RWPE2 (cell line): ENCODE results near the gene PTPRN2.
"Not testable (repeated sequence)": the region's sequence is repeated elsewhere in the genome, so short reads cannot be mapped to it uniquely, and the experiment has no call there.

Source experiments
- ATAC-seq: fragments of 200-7000 bp; cut with Tn5 transposase; 3 replicates; pipeline ENCODE4 v1.9.1; 2021; ENCODE audit warnings: low read depth
- DNase-seq: peaks from one replicate; pipeline ENCODE4 v3.0.0-alpha.2; 2020; ENCODE audit warnings: low spot score
- H3K27ac ChIP-seq: fragments of 450-650 bp; 2 replicates; pipeline ENCODE4 v1.5.1; 2017; ENCODE audit warnings: mild to moderate bottlenecking; ENCODE audit not compliant: poor library complexity, severe bottlenecking
- H3K27me3 ChIP-seq: fragments of 250-450 bp; sonication (Bioruptor Pico); 2 replicates; pipeline ENCODE4 v1.5.1; 2021; ENCODE audit warnings: mild to moderate bottlenecking, moderate library complexity; ENCODE audit not compliant: insufficient read depth, poor library complexity, severe bottlenecking
- H3K36me3 ChIP-seq: fragments of 250-450 bp; sonication (Bioruptor Pico); 2 replicates; pipeline ENCODE4 v1.5.1; 2020; ENCODE audit warnings: low read depth, mild to moderate bottlenecking, moderate library complexity
- H3K4me1 ChIP-seq: fragments of 250-450 bp; sonication (Bioruptor Pico); 2 replicates; pipeline ENCODE4 v1.5.1; 2021; ENCODE audit warnings: mild to moderate bottlenecking, moderate library complexity; ENCODE audit not compliant: insufficient read depth, poor library complexity, severe bottlenecking
- H3K4me3 ChIP-seq: fragments of 250-450 bp; sonication (Bioruptor Pico); 2 replicates; pipeline ENCODE4 v1.5.1; 2021; ENCODE audit warnings: mild to moderate bottlenecking, moderate library complexity; ENCODE audit not compliant: severe bottlenecking
- H3K9me3 ChIP-seq: fragments of 250-450 bp; sonication (Bioruptor Pico); 2 replicates; pipeline ENCODE4 v1.5.1; 2021; ENCODE audit warnings: mild to moderate bottlenecking, moderate library complexity; ENCODE audit not compliant: severe bottlenecking
- TF ChIP-seq, protein P1 (sequence below): fragments of 450-650 bp; IDR thresholded peaks from one replicate; pipeline ENCODE4 v1.5.1; 2017; ENCODE audit warnings: mild to moderate bottlenecking, moderate library complexity; ENCODE audit not compliant: poor library complexity, severe bottlenecking

The PTPRN2 gene

DNA sequence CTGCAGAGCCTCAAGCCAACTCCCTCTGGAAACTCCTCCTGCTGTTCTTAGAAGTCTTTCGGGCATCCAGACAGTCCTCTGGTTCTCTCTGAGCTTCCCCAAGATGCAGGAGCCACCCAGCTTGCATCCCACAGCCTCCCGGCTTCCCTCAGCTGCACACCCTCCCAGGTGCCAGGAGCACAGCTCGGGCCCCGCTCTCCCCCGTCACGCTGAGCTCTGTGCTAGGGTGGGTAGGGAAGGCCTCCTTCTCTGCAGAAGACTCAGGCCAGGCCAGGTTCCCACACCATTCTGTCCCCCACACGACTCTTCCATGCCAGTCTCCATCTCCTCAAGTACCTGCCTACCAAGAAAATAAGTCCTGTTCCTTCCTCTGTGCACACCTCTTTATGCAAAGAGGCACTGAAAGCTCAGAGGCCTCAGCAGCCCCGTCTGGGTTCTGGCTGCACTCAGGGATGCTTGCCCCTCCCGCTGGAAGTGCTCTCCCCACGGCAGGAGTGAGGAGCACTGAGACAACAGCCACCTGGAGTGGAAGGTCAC lies 537.1 kb downstream of the PTPRN2 start:
- no peaks in the 10 kb centered on the region for H3K36me3 ChIP-seq
- H3K9me3 ChIP-seq = no peaks in the 10 kb centered on the region
- H3K27me3 ChIP-seq = no peaks in the 10 kb centered on the region
- DNase-seq = peak; percentile 36
- TF ChIP-seq, protein P1, sequence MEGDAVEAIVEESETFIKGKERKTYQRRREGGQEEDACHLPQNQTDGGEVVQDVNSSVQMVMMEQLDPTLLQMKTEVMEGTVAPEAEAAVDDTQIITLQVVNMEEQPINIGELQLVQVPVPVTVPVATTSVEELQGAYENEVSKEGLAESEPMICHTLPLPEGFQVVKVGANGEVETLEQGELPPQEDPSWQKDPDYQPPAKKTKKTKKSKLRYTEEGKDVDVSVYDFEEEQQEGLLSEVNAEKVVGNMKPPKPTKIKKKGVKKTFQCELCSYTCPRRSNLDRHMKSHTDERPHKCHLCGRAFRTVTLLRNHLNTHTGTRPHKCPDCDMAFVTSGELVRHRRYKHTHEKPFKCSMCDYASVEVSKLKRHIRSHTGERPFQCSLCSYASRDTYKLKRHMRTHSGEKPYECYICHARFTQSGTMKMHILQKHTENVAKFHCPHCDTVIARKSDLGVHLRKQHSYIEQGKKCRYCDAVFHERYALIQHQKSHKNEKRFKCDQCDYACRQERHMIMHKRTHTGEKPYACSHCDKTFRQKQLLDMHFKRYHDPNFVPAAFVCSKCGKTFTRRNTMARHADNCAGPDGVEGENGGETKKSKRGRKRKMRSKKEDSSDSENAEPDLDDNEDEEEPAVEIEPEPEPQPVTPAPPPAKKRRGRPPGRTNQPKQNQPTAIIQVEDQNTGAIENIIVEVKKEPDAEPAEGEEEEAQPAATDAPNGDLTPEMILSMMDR = no peak
- no peaks in the 10 kb centered on the region for H3K4me1 ChIP-seq
- no peak for ATAC-seq
- no peak overlapping the region for H3K4me3 ChIP-seq
- no peak overlapping the region for H3K27ac ChIP-seq

GRCh38 chr7:158049271-158049670 lies 538.4 kb downstream of the PTPRN2 start:
- TF ChIP-seq, protein P1 = no peak
- ATAC-seq = no peak
- no peak overlapping the region for H3K27ac ChIP-seq
- H3K4me1 ChIP-seq = no peaks in the 10 kb centered on the region
- no peaks in the 10 kb centered on the region for H3K27me3 ChIP-seq
- H3K36me3 ChIP-seq = no peaks in the 10 kb centered on the region
- no peak overlapping the region for H3K4me3 ChIP-seq
- DNase-seq = no peak
- H3K9me3 ChIP-seq = no peaks in the 10 kb centered on the region

- Histone ChIP-seq H3K9me3 (no peaks in the 10 kb centered on the region), H3K36me3 (no peaks in the 10 kb centered on the region), H3K27ac (no peak overlapping the region), H3K4me3 (no peak overlapping the region), H3K4me1 (no peaks in the 10 kb centered on the region), H3K27me3 (no peaks in the 10 kb centered on the region)
- TF ChIP-seq, protein P1 = no peak
- DNase-seq (no peak), ATAC-seq (no peak)
Measured at GRCh38 chr7:158048569-158048968, 539.1 kb downstream of the PTPRN2 start.

DNA sequence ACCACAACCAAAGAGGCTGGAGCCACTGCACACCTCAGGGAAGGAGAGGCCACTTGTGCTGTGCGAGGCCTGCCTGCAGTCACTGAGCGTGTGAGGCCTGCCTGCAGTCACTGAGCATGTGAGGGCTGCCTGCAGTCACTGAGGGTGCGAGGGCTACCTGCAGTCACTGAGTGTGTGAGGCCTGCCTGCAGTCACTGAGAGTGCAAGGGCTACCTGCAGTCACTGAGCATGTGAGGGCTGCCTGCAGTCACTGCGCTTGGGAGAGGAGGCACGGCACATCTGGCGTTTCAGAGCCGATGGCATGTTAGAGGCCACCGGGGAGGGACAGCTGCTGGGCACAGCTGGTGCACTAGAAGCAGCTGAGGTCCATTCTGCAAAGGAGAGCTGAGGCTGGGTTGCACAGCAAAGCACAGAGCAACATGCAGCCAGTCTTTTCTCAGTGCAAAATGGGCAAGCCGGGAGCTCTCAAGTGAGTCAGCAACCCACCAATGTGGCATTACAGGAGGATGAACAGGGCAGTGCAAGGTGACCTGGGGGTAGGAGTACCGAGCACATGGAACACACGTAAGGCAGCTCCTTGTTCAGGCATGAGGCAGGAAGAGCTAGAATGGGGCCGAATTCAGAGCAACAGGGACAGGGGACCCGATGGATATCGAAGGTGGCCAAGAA lies 540.1 kb downstream of the PTPRN2 start:
- ATAC-seq (no peak), DNase-seq (no peak)
- no peaks in the 10 kb centered on the region for H3K4me1 ChIP-seq
- no peak overlapping the region for H3K27ac ChIP-seq
- H3K4me3 ChIP-seq = no peak overlapping the region
- TF ChIP-seq, protein P1 = no peak
- no peaks in the 10 kb centered on the region for H3K9me3 ChIP-seq
- H3K36me3 ChIP-seq = no peaks in the 10 kb centered on the region
- no peaks in the 10 kb centered on the region for H3K27me3 ChIP-seq

GRCh38 chr7:158046246-158046645 lies 541.4 kb downstream of the PTPRN2 start:
- not testable (repeated sequence) for DNase-seq, H3K36me3 ChIP-seq, ATAC-seq, H3K27me3 ChIP-seq, H3K27ac ChIP-seq, H3K4me1 ChIP-seq, H3K4me3 ChIP-seq, H3K9me3 ChIP-seq
